ENCODE data around the gene KTN1. TPM values are rescaled to one million over a fixed set of nuclear protein-coding genes. Genes with fewer than 3 reads are reported as not detected.

The KTN1 gene
- total and polyA plus RNA-seq, 2 donors, result 102 to 125 TPM

DNA sequence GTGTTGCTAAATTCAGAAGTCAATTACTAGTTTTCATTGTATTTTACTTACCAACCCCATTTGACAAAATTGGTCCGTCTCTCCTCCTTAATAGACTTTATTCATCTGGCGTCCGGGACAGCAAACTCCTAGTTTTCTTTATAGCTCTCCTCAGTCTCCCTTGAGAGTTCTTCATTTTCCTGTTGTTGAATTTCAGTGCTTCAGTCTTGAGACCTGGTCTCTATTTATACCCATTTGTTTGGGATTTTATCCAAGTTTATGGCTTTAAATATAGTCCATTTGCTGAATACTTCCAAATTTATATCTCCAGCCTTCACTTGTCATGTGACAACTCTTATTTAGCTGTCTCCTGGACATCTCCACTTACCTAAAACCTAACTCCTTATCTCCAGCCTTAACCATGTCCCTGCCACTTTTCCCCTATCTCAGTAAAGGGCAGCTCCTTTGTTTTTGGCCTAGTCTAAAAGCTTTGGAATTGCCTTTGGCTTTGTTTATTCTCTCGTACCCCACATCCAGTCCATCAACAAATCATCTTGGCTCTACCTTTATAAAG lies 23.5 kb downstream of the KTN1 start:
- DNase-seq (ENCODE audit: low read depth in 6 of 9, low spot score in 9 of 9), result no peak
- Histone ChIP-seq H3K9me3 (ENCODE audit: control insufficient read depth in 2 of 2, insufficient read depth in 1 of 2, low read length in 1 of 2) (no peaks in the 10 kb centered on the region), H3K4me3 (ENCODE audit: low read length in 2 of 2) (no peak overlapping the region), H3K36me3 (ENCODE audit: control insufficient read depth in 2 of 2, insufficient read depth in 2 of 2, low read length in 1 of 2) (peaks cover 0 to 4% of the 10 kb centered on the region in 2 donors), H3K27ac (ENCODE audit: low read depth in 1 of 2, low read length in 1 of 2) (no peak overlapping the region), H3K4me1 (ENCODE audit: control insufficient read depth in 2 of 2, insufficient read depth in 2 of 2, low read length in 2 of 2) (peaks cover 0 to 4% of the 10 kb centered on the region in 2 donors), H3K27me3 (ENCODE audit: control insufficient read depth in 2 of 2, insufficient read depth in 1 of 2, low read length in 1 of 2) (no peaks in the 10 kb centered on the region)
- 98% methylated on average over 4 of the region's 4 CpGs for WGBS

DNA sequence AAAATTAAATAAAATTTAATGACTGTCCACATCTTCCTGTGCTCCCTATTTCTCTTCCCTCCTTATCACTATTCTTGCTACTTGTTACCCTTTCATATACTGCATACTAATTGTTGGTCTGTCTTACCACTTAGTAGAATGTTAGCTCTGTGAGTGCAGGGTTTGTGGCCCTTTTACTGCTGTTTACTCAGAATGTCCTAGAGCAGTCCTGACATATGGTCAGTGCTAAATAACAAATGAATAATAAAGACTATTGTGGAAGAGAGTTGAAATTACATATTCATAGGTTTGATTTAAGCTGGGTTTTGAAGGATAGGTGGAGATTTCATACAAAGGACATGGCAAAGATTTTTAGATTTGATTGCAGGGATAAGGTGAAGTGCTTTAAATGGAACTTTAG lies 24.5 kb downstream of the KTN1 start:
- Histone ChIP-seq H3K9me3 (ENCODE audit: control insufficient read depth in 2 of 2, insufficient read depth in 1 of 2, low read length in 1 of 2) (no peaks in the 10 kb centered on the region), H3K27me3 (ENCODE audit: control insufficient read depth in 2 of 2, insufficient read depth in 1 of 2, low read length in 1 of 2) (no peaks in the 10 kb centered on the region), H3K4me1 (ENCODE audit: control insufficient read depth in 2 of 2, insufficient read depth in 2 of 2, low read length in 2 of 2) (peaks cover 0 to 4% of the 10 kb centered on the region in 2 donors), H3K36me3 (ENCODE audit: control insufficient read depth in 2 of 2, insufficient read depth in 2 of 2, low read length in 1 of 2) (peaks cover 0 to 4% of the 10 kb centered on the region in 2 donors), H3K4me3 (ENCODE audit: low read length in 2 of 2) (no peak overlapping the region), H3K27ac (ENCODE audit: low read depth in 1 of 2, low read length in 1 of 2) (no peak overlapping the region)
- no peak for DNase-seq (ENCODE audit: low read depth in 6 of 9, low spot score in 9 of 9)

DNA sequence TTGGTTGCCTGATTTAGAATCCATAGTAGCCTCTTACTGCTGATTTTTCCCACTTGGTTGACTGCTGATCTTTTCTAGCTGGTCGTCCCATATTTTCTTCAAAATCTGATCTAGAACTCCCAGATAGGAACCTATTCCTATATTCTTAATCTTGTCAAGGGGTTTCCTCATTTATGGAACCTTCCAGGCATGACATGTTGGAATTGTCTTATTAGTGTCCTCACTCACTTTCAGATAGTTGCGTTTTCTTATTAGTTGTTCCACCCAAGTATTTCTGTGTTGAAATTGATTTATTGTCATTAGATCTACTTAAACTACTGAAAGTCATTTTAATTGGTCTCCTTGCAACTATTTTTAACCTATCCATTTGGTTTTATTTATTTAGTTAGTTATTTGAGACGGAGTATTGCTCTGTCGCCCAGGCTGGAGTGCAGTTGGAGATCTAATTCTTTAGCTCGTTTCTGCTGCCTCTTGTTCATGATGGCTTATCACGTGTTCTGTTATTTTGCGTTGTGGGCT lies 25.0 kb downstream of the KTN1 start:
- DNase-seq (ENCODE audit: low read depth in 6 of 9, low spot score in 9 of 9), result no peak
- WGBS, result 97% methylated on average over 7 of the region's 7 CpGs
- H3K27ac ChIP-seq (ENCODE audit: low read depth in 1 of 2, low read length in 1 of 2), result no peak overlapping the region
- H3K4me3 ChIP-seq (ENCODE audit: low read length in 2 of 2), result no peak overlapping the region
- H3K9me3 ChIP-seq (ENCODE audit: control insufficient read depth in 2 of 2, insufficient read depth in 1 of 2, low read length in 1 of 2), result no peaks in the 10 kb centered on the region
- H3K27me3 ChIP-seq (ENCODE audit: control insufficient read depth in 2 of 2, insufficient read depth in 1 of 2, low read length in 1 of 2), result no peaks in the 10 kb centered on the region
- peaks cover 0 to 4% of the 10 kb centered on the region in 2 donors for H3K4me1 ChIP-seq (ENCODE audit: control insufficient read depth in 2 of 2, insufficient read depth in 2 of 2, low read length in 2 of 2)
- peaks cover 0 to 4% of the 10 kb centered on the region in 2 donors for H3K36me3 ChIP-seq (ENCODE audit: control insufficient read depth in 2 of 2, insufficient read depth in 2 of 2, low read length in 1 of 2)

DNA sequence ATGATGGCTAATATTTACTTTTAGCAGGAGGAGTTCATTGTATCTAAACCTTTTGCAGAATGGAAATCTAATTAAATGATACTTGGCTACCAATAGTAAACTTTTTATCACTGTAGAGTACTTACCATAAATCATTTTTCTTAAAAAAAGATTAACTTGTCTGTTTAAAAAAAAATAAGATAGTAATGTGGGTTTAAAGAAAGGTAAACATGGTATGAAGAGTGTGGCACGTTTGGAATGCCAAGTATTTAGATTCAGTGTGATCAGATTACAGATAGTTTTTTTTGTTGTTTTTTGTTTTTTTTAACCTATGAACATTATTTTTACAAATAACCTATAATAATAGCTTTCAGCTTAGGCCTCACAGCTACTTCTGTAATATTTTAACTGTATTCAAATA lies 25.8 kb downstream of the KTN1 start:
- H3K4me3 ChIP-seq (ENCODE audit: low read length in 2 of 2), result no peak overlapping the region
- 87% methylated on average over 1 of the region's 1 CpG for WGBS
- H3K27me3 ChIP-seq (ENCODE audit: control insufficient read depth in 2 of 2, insufficient read depth in 1 of 2, low read length in 1 of 2), result no peaks in the 10 kb centered on the region
- no peak overlapping the region for H3K27ac ChIP-seq (ENCODE audit: low read depth in 1 of 2, low read length in 1 of 2)
- no peak for DNase-seq (ENCODE audit: low read depth in 6 of 9, low spot score in 9 of 9)
- H3K4me1 ChIP-seq (ENCODE audit: control insufficient read depth in 2 of 2, insufficient read depth in 2 of 2, low read length in 2 of 2), result peaks cover 0 to 4% of the 10 kb centered on the region in 2 donors
- no peaks in the 10 kb centered on the region for H3K9me3 ChIP-seq (ENCODE audit: control insufficient read depth in 2 of 2, insufficient read depth in 1 of 2, low read length in 1 of 2)
- H3K36me3 ChIP-seq (ENCODE audit: control insufficient read depth in 2 of 2, insufficient read depth in 2 of 2, low read length in 1 of 2), result peaks cover 0 to 4% of the 10 kb centered on the region in 2 donors

DNA sequence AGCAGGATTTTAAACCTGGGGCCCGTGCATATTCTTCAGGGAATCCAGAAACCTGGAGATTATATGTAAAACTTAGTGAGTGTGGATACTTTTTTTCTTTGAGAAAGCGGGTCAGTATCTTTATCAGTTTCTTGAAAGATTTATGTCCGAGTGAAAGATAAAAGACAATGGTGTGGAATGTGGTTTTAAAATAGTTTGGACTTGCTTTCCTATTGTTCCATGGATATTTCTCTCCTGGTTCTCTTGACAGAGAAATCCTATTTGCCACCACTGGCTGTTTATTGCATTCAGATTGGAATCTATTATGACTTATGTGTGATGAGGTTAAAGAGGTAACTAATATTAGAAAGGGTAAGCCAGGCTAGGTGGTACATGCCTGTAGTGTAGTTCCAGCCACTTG lies 27.4 kb downstream of the KTN1 start:
- DNase-seq (ENCODE audit: low read depth in 6 of 9, low spot score in 9 of 9), result no peak
- Histone ChIP-seq H3K4me1 (ENCODE audit: control insufficient read depth in 2 of 2, insufficient read depth in 2 of 2, low read length in 2 of 2) (peaks cover 1 to 7% of the 10 kb centered on the region in 2 donors), H3K9me3 (ENCODE audit: control insufficient read depth in 2 of 2, insufficient read depth in 1 of 2, low read length in 1 of 2) (no peaks in the 10 kb centered on the region), H3K27me3 (ENCODE audit: control insufficient read depth in 2 of 2, insufficient read depth in 1 of 2, low read length in 1 of 2) (no peaks in the 10 kb centered on the region), H3K36me3 (ENCODE audit: control insufficient read depth in 2 of 2, insufficient read depth in 2 of 2, low read length in 1 of 2) (no peaks in the 10 kb centered on the region), H3K27ac (ENCODE audit: low read depth in 1 of 2, low read length in 1 of 2) (no peak overlapping the region), H3K4me3 (ENCODE audit: low read length in 2 of 2) (no peak overlapping the region)
- WGBS, result 83% methylated on average over 3 of the region's 3 CpGs

DNA sequence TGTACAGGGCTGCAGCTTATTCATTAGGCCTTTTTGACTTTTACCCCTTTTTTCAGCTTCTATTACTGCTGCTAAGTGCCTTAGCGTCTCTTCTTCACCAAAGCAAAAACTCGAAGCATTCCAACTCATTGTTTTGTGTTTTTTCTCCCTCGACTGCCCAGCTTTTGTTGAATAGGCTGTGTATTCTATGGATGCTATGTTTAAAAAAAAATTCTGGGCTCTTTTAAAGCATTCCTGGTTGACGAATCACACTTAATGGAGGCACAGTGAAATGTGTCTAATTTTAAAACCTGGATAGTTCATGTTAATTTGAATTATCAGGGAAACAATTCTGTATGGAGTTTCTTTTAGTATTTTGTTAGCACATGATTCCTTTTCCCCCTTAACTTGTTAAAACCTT lies 29.7 kb downstream of the KTN1 start:
- no peak overlapping the region for H3K27ac ChIP-seq (ENCODE audit: low read depth in 1 of 2, low read length in 1 of 2)
- peaks cover 2 to 8% of the 10 kb centered on the region in 2 donors for H3K36me3 ChIP-seq (ENCODE audit: control insufficient read depth in 2 of 2, insufficient read depth in 2 of 2, low read length in 1 of 2)
- no peak for DNase-seq (ENCODE audit: low read depth in 6 of 9, low spot score in 9 of 9)
- WGBS, result 95% methylated on average over 4 of the region's 4 CpGs
- peaks cover 3 to 4% of the 10 kb centered on the region in 2 donors for H3K4me1 ChIP-seq (ENCODE audit: control insufficient read depth in 2 of 2, insufficient read depth in 2 of 2, low read length in 2 of 2)
- H3K4me3 ChIP-seq (ENCODE audit: low read length in 2 of 2), result no peak overlapping the region
- no peaks in the 10 kb centered on the region for H3K9me3 ChIP-seq (ENCODE audit: control insufficient read depth in 2 of 2, insufficient read depth in 1 of 2, low read length in 1 of 2)
- H3K27me3 ChIP-seq (ENCODE audit: control insufficient read depth in 2 of 2, insufficient read depth in 1 of 2, low read length in 1 of 2), result no peaks in the 10 kb centered on the region

DNA sequence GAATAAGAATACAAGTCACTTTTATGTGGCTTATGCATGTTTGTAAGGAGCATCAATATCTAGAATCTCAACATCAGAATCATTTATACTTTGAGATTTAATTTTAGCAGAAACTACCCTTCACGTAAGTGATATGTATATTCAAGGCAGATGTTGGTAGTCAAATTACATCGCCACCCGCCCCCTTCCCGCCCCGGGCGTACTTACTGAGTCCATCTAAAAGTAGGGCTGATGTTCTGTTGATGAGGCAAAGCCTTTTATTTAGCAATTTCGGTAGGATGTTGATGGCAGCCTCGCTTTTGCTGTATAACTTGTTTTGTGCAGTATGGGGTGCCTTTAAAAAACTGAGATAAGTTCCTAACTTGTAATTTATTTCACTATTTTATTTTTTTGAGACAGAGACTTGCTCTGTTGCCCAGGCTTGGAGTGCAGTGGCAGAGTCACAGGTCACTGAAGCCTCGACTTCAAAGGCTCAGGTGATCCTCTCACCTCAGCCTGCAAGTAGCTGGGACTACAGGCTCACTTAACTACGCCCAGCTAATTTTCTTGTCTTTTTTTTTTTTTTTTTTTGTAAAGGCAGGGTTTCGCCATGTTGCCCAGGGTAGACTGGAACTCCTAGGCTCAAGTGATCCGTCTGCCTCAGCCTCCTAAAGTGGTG lies 30.8 kb downstream of the KTN1 start:
- DNase-seq (ENCODE audit: low read depth in 6 of 9, low spot score in 9 of 9), result no peak
- no peak overlapping the region for H3K4me3 ChIP-seq (ENCODE audit: low read length in 2 of 2)
- peaks cover 3 to 4% of the 10 kb centered on the region in 2 donors for H3K4me1 ChIP-seq (ENCODE audit: control insufficient read depth in 2 of 2, insufficient read depth in 2 of 2, low read length in 2 of 2)
- peaks cover 4 to 10% of the 10 kb centered on the region in 2 donors for H3K36me3 ChIP-seq (ENCODE audit: control insufficient read depth in 2 of 2, insufficient read depth in 2 of 2, low read length in 1 of 2)
- no peaks in the 10 kb centered on the region for H3K27me3 ChIP-seq (ENCODE audit: control insufficient read depth in 2 of 2, insufficient read depth in 1 of 2, low read length in 1 of 2)
- 94% methylated on average over 12 of the region's 12 CpGs for WGBS
- H3K9me3 ChIP-seq (ENCODE audit: control insufficient read depth in 2 of 2, insufficient read depth in 1 of 2, low read length in 1 of 2), result no peaks in the 10 kb centered on the region
- no peak overlapping the region for H3K27ac ChIP-seq (ENCODE audit: low read depth in 1 of 2, low read length in 1 of 2)

DNA sequence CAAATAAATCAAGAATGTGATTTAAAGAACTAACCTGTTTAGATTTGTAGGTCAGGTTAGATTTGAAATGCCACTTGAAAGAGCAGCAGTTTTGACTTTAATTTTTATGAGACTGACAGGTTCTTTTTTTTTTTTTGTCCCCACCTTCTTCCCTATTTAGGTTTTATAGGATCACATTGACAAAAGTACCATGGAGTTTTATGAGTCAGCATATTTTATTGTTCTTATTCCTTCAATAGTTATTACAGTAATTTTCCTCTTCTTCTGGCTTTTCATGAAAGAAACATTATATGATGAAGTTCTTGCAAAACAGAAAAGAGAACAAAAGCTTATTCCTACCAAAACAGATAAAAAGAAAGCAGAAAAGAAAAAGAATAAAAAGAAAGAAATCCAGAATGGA lies 31.9 kb downstream of the KTN1 start:
- H3K4me3 ChIP-seq (ENCODE audit: low read length in 2 of 2), result no peak overlapping the region
- no peak for DNase-seq (ENCODE audit: low read depth in 6 of 9, low spot score in 9 of 9)

DNA sequence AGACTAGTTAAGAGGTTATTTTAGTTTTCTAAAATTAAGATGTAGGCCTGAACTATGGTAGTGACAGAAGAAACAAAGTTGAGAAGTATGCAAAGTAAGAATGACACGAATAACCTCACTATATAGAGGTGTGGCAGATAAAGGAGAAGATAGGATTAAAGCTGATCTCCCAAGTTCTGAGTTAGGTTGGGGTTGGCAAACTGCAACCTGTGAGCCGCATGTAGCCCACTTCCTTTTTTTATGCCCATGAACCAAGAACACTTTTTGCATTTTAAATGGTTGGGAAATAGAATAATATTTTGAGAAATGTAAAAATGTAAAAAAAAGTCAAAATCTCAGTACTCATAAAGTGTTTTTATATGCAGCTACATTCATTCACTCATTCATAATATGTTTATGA lies 34.3 kb downstream of the KTN1 start:
- no peaks in the 10 kb centered on the region for H3K9me3 ChIP-seq (ENCODE audit: control insufficient read depth in 2 of 2, insufficient read depth in 1 of 2, low read length in 1 of 2)
- peaks cover 3 to 4% of the 10 kb centered on the region in 2 donors for H3K4me1 ChIP-seq (ENCODE audit: control insufficient read depth in 2 of 2, insufficient read depth in 2 of 2, low read length in 2 of 2)
- peaks cover 12 to 34% of the 10 kb centered on the region in 2 donors for H3K36me3 ChIP-seq (ENCODE audit: control insufficient read depth in 2 of 2, insufficient read depth in 2 of 2, low read length in 1 of 2)
- 85% methylated on average over 2 of the region's 2 CpGs for WGBS
- H3K27me3 ChIP-seq (ENCODE audit: control insufficient read depth in 2 of 2, insufficient read depth in 1 of 2, low read length in 1 of 2), result no peaks in the 10 kb centered on the region
- no peak overlapping the region for H3K4me3 ChIP-seq (ENCODE audit: low read length in 2 of 2)
- H3K27ac ChIP-seq (ENCODE audit: low read depth in 1 of 2, low read length in 1 of 2), result no peak overlapping the region
- DNase-seq (ENCODE audit: low read depth in 6 of 9, low spot score in 9 of 9), result no peak

More for the DNA sequence above, 31.9 kb downstream of the KTN1 start:
- Histone ChIP-seq H3K27ac (ENCODE audit: low read depth in 1 of 2, low read length in 1 of 2) (no peak overlapping the region), H3K27me3 (ENCODE audit: control insufficient read depth in 2 of 2, insufficient read depth in 1 of 2, low read length in 1 of 2) (no peaks in the 10 kb centered on the region), H3K9me3 (ENCODE audit: control insufficient read depth in 2 of 2, insufficient read depth in 1 of 2, low read length in 1 of 2) (no peaks in the 10 kb centered on the region), H3K36me3 (ENCODE audit: control insufficient read depth in 2 of 2, insufficient read depth in 2 of 2, low read length in 1 of 2) (peaks cover 8 to 19% of the 10 kb centered on the region in 2 donors), H3K4me1 (ENCODE audit: control insufficient read depth in 2 of 2, insufficient read depth in 2 of 2, low read length in 2 of 2) (peaks cover 3 to 4% of the 10 kb centered on the region in 2 donors)

Measured in thymus (tissue), 11 donors.